GM21825 (cell line): Measurements from ENCODE around the gene OR2K2.
"Not testable (repeated sequence)": the region's sequence is repeated elsewhere in the genome, so short reads cannot be mapped to it uniquely, and the experiment has no call there.

Experiments
- ATAC-seq: cut with Tn5 transposase; IDR thresholded peaks from one replicate; pipeline ENCODE4 v1.9.1; 2021; ENCODE audit warnings: mild to moderate bottlenecking, moderate library complexity; ENCODE audit not compliant: unreplicated experiment

The OR2K2 gene

GRCh38 chr9:111298731-111299598 is 31.1 kb downstream of the OR2K2 start:
- no peak for ATAC-seq

GRCh38 chr9:111298111-111298510 is 31.9 kb downstream of the OR2K2 start:
- no peak for ATAC-seq

DNA sequence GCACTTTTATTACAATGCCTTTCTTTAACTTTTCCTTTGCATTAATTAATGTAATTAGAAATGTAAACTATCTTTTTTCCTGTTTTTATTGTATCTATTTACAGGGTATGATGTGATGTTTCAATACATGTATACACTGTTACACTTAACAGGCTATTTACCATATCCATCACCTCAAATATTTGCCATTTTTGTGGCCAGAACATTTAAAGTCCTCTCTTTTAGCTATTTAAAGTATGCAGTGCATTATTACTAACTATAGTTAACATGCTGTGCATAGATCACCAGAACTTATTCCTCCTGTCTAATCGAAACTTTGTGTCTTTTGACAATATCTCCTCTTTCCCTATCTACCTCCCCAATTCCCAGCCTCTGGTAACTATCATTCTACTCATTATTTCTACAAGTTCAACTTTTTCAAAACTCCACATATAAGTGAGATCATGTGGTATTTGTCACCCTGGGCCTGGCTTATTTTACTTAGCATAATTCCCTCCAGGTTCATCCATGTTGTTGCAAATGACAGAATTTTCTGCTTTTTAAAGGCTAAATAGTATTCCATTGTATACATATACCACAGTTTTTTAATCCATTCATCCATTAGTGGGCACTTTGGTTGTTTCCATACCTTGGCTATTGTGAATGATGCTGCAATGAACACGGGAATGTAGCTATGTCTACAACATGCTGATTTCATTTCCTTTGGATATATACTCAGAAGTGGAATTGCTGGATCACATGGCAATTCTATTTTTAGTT is 32.8 kb downstream of the OR2K2 start:
- no peak for ATAC-seq

- no peak for ATAC-seq
Observed at GRCh38 chr9:111294691-111295451, 35.2 kb downstream of the OR2K2 start.

GRCh38 chr9:111287127-111287526 is 42.9 kb downstream of the OR2K2 start:
- ATAC-seq, result no peak

DNA sequence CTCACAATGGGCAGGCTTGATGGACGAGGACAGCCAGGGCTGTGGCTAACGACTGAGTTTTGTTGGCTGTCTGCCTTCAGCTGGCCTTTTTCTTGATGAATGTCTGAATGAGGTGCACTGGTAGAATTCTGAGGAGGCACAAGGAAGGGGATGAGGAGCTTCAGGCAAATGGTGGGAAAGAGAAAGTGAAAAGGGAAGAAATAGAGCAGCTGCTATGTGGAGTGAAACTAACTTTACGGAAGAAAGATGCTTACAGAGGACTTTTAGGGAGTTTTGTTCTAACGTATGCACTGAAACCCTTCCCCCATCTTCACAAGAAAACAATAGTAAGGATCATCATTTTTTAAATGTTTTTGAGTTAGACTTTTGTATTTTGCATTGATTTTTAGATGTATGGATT is 45.3 kb downstream of the OR2K2 start:
- ATAC-seq, result no peak

DNA sequence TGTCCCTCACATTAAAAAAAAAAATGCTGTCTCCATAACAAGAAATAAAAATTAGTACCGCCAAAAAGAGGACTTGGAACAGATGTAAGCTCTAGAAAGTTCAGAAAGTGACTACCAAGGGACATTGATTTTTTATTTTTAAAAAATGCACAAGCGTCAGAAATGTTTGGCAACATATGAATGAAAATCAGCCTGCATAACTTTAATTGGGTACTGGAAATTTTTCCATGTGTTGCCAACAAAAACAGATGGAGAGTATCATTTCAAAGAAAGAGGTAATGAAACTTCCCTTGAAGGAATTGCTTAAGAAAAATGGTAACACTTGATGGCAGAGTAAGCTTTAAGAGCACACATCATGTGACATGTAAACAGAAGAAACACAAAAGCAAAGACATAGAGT is 47.2 kb downstream of the OR2K2 start:
- no peak for ATAC-seq

DNA sequence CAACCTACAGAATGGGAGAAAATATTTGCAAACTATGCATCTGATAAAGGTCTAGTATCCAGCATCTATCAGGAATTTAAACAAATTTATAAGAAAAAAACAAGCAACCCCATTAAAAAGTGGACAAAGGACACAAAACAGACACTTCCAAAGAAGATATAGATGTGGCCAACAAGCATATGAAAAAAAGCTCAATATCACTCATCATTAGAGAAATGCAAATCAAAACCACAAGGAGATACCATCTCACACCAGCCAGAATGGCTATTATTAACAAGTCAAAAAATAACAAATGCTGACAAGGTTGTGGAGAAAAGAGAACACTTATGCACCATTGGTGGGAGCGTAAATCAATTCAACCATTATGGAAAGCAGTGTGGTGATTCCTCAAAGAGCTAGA is 49.2 kb downstream of the OR2K2 start:
- not testable (repeated sequence) for ATAC-seq
